ENCODE results near the gene MRTO4. TPM values are rescaled to one million over a fixed set of nuclear protein-coding genes. Genes with fewer than 3 reads are reported as not detected.

Gene MRTO4
- total and polyA plus RNA-seq, 9 of the 15 experiments (the other 6 are each of a cell fraction or from before 2014, with no cell fraction given) = 62.0 to 173 (median 146) TPM

- TF ChIP-seq ZNF217 (CRISPR knock-in tag; IDR thresholded peaks at IDR 0.05) (no peak), GMEB1 (CRISPR knock-in tag; IDR thresholded peaks at IDR 0.05) (no peak), ZNF395 (CRISPR knock-in tag; IDR thresholded peaks at IDR 0.05) (no peak), TEAD2 (tag; IDR thresholded peaks at IDR 0.05) (no peak), GATAD2B (IDR thresholded peaks at IDR 0.05; ENCODE audit: borderline replicate concordance) (no peak), ZFX (CRISPR knock-in tag; IDR thresholded peaks at IDR 0.05) (peak; percentile 58), ZNF507 (tag; conservative IDR thresholded peaks at IDR 0.05) (no peak), NFE2 (IDR thresholded peaks at IDR 0.05; ENCODE audit: low read depth) (no peak), POU5F1 (IDR thresholded peaks at IDR 0.05; ENCODE audit: borderline replicate concordance, low read depth, low read length, partially characterized antibody) (no peak), SMC3 (conservative IDR thresholded peaks at IDR 0.05; ENCODE audit: insufficient read depth, low read depth, low read length) (peak; percentile 54; the same call in 1 of the 2 replicates), ETS2 (tag; IDR thresholded peaks at IDR 0.05; ENCODE audit: borderline replicate concordance, poor library complexity, severe bottlenecking) (no peak), MECOM (CRISPR knock-in tag; IDR thresholded peaks at IDR 0.05) (no peak), ZNF764 (CRISPR knock-in tag; IDR thresholded peaks at IDR 0.05; ENCODE audit: low read depth) (0 out of 2 replicates have a peak, but pooled peaks have one; percentile 45), ZZZ3 (IDR thresholded peaks at IDR 0.05) (peak; percentile 82; the same call in 1 of the 2 replicates), LARP7 (IDR thresholded peaks at IDR 0.05) (no peak), SMAD4 (CRISPR knock-in tag; conservative IDR thresholded peaks at IDR 0.05) (no peak), MCM7 (IDR thresholded peaks at IDR 0.05) (no peak), PML (IDR thresholded peaks at IDR 0.05; ENCODE audit: low read length) (no peak), MYBL2 (IDR thresholded peaks at IDR 0.05; ENCODE audit: low read depth) (no peak), MYBL2 (CRISPR knock-in tag; IDR thresholded peaks at IDR 0.05; ENCODE audit: borderline replicate concordance) (no peak), ZNF444 (CRISPR knock-in tag; IDR thresholded peaks at IDR 0.05) (no peak), HDGF (IDR thresholded peaks at IDR 0.05) (no peak), MTA3 (IDR thresholded peaks at IDR 0.05; ENCODE audit: borderline replicate concordance) (no peak)
- TF ChIP-seq, protein P1, sequence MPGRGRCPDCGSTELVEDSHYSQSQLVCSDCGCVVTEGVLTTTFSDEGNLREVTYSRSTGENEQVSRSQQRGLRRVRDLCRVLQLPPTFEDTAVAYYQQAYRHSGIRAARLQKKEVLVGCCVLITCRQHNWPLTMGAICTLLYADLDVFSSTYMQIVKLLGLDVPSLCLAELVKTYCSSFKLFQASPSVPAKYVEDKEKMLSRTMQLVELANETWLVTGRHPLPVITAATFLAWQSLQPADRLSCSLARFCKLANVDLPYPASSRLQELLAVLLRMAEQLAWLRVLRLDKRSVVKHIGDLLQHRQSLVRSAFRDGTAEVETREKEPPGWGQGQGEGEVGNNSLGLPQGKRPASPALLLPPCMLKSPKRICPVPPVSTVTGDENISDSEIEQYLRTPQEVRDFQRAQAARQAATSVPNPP (IDR thresholded peaks at IDR 0.05; ENCODE audit: borderline replicate concordance, insufficient read depth, insufficient read length) = no peak
- TF ChIP-seq, protein P2, sequence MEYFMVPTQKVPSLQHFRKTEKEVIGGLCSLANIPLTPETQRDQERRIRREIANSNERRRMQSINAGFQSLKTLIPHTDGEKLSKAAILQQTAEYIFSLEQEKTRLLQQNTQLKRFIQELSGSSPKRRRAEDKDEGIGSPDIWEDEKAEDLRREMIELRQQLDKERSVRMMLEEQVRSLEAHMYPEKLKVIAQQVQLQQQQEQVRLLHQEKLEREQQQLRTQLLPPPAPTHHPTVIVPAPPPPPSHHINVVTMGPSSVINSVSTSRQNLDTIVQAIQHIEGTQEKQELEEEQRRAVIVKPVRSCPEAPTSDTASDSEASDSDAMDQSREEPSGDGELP (CRISPR knock-in tag; IDR thresholded peaks at IDR 0.05; ENCODE audit: borderline replicate concordance) = peak; percentile 58; the same call in 1 of the 2 replicates
These were observed 10.7 kb upstream of the MRTO4 start (continued) for GRCh38 chr1:19240673-19241538.

All from K562 (cell line).